A204.1 (cell line): ENCODE measurements around the gene GALNT3.

ENCODE experiments used
- FAIRE-seq: peaks from 2 replicates; lab custom pipeline; 2012; peaks lifted over from hg19 to GRCh38; lab: Jason Lieb, UNC

GALNT3 gene

GRCh38 chr2:165793779-165794535, at the start of gene GALNT3:
TSS of gene GALNT3 (minus strand) at chr2:165794247. CDS start at chr2:165770700, 23,547 bp downstream.
- no peak for FAIRE-seq

- no peak for FAIRE-seq
Observed at GRCh38 chr2:165843351-165843750, 49.3 kb upstream of the GALNT3 start.

DNA sequence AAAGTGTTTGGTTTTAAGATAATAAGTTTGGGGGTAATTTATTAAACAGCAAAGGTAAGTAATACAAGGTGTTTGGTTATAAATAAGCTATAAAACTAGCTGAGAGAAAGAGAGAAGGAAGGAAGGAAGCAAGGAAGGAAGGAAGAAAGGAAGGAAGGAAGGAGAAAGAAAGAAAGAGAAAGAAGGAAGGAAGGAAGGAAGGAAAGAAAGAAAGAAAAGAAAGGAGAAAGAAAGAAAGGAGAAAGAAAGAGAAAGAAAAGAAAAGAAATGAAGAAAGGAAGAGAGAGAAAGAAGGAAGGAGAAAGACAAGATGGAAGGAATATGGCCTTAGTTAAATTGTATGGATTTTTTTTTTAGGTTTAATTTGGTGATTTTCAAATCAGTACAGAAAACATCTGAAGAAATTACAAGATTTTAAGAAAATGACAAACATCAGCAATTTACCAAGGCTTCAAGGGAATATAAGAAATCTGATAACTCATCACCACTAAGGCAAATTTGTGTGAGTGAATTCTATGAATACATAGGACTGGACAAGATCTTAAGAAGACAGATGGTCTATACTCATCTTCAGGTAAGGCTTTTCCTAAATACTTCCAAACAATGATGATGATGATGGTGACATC, 46.4 kb upstream of the GALNT3 start:
- FAIRE-seq, result no peak

DNA sequence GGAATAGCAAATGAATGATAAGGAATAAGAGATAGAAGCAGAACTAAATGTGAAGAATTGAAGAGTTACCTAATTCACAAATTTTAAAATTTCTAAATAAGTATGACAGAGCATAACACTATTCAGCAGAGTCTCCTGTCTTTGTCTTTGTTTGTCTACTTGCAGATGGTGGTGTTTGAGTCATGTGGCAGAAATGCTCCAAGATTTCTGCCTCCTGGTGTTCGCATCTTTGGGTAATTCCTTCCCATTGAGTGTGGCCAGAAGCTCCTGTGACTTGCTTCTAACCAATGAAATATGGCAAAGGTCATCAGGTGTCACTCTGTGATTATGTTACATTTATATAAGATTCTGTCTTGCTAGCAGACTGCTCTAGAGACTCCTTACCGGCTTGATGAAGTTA, 45.6 kb upstream of the GALNT3 start:
- no peak for FAIRE-seq

GRCh38 chr2:165837122-165837521, 43.1 kb upstream of the GALNT3 start:
- FAIRE-seq, result no peak

DNA sequence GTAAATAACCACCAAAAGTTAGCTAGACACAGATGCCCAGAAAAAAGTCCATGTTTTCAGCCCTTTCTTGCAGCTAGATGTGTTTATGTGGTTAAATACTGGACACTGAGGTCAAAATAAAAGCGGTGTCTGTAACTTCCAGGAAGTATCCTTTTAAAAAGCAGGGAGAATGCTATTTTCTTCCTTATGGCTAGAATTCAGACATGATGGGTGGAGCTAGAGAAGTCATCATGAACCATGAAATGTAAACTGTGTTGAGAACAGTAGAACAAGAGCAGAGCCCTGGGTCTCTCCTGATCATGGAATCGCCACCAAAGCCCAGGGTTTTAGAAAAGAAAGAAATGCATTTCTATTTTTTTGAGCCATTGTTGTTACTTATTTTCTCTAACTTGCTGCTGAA, 41.3 kb upstream of the GALNT3 start:
- no peak for FAIRE-seq

DNA sequence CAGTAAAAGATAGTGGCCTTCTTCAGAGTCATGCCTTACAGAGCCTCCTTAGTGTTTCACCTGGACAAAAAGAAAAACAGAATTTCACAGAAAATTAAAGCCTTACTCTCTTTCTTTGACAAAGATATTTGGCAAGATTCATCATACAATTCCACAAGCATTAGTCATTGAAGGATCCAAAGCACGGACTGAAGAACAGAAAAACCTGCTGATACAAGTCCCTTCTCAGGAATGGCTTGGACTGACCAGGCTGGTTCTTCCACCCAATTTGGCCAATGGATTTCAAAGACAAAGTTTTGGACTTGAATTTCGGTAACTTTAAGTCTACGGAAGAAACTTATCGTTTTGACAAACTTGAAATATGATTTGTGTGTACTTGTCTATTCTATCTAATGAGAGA, 39.1 kb upstream of the GALNT3 start:
- no peak for FAIRE-seq

GRCh38 chr2:165827921-165828276, 33.9 kb upstream of the GALNT3 start:
- FAIRE-seq, result no peak

GRCh38 chr2:165827016-165827920, 33.2 kb upstream of the GALNT3 start:
- FAIRE-seq, result no peak

- FAIRE-seq, result no peak
Observed at GRCh38 chr2:165825041-165825440, 31.0 kb upstream of the GALNT3 start.

DNA sequence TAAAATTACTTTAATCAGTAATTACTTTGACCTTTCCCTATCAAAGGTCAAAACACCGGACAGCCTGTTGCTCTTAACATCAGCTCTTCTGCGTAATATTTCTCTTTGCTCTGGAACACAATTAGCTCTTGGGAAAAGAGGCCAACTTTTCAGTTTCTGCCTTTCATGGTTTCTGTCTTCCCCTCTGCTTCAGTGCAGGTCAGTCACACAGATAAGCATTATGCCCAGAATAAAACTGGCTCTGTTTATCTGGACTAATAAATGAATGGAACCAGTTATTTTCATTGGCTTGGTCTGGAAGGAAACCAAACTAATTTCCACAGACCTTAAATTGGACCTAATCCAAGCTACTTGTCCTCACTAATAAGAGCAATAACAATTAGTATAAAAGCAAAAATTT, 26.2 kb upstream of the GALNT3 start:
- no peak for FAIRE-seq

- no peak for FAIRE-seq
Observed at GRCh38 chr2:165818920-165819319, 24.9 kb upstream of the GALNT3 start.

GRCh38 chr2:165815299-165816141, 21.5 kb upstream of the GALNT3 start:
- no peak for FAIRE-seq

- no peak for FAIRE-seq
Observed at GRCh38 chr2:165814473-165814872, 20.4 kb upstream of the GALNT3 start.

- FAIRE-seq, result no peak
Observed at GRCh38 chr2:165811592-165812370, 17.7 kb upstream of the GALNT3 start.

GRCh38 chr2:165810418-165810817, 16.4 kb upstream of the GALNT3 start:
- FAIRE-seq, result no peak

DNA sequence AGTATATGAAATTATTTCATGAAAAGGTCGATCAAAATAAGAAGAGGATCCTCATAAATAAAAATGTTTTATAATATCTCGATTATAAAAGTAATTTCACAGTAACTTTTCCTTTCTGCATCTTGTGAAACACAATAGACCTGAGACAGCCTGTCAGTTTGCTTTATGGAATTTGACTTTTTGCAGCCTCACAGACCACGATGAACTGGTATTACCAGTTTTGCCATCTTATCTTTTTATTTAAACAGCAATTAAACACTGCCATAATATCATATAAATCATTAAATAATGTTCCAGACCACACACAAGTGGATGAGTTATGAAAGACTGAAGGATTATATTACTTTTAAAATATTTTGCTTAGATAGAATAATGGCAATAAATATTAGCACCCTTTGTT, 10.7 kb upstream of the GALNT3 start:
- FAIRE-seq, result no peak

GRCh38 chr2:165803123-165803760, 9.2 kb upstream of the GALNT3 start:
- FAIRE-seq, result no peak

DNA sequence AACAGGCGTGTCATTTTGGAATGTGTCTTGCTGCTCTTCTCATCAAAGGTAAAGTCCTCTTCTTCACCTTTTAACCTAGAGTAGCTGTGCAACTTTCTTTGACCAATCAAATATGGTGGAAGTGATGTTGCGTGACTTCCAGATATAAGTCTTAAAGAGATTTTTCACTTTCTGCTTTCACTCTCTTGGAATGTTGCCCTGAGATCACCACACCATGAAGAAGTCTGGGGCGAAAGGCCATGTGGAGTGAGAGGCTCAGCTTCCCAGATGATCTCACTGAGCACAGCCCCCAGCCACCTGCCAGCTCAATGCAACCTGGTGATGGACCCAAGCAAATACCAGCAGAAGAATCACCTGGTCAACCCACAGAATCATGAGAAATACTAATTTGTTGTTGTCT, 7.1 kb upstream of the GALNT3 start:
- no peak for FAIRE-seq

GRCh38 chr2:165796819-165797530, 2.9 kb upstream of the GALNT3 start:
- no peak for FAIRE-seq
